HEK293T (cell line): ENCODE data around the gene SCLT1.

Source experiments
- CTCF ChIA-PET: fragments of 350-600 bp; formaldehyde crosslinking; extraction: SDS; loops from one replicate; lab custom pipeline; 2021; ENCODE audit warnings: antibody characterized with exemption, inconsistent platforms; lab: Yijun Ruan, JAX
- POLR2A ChIA-PET: fragments of 350-600 bp; formaldehyde crosslinking; extraction: SDS; loops from one replicate; lab custom pipeline; 2020; ENCODE audit warnings: antibody characterized with exemption, inconsistent platforms; lab: Yijun Ruan, JAX
- DNase-seq: peaks from one replicate; pipeline ENCODE4 v3.0.0; 2012; ENCODE audit warnings: mixed read lengths; ENCODE audit errors: extremely low spot score
- ARNT ChIP-seq: fragments of 450-650 bp; IDR thresholded peaks from 2 replicates; pipeline ENCODE4 v1.6.1; 2017; ENCODE audit warnings: mild to moderate bottlenecking
- BHLHE40 ChIP-seq: fragments of 450-650 bp; IDR thresholded peaks from 2 replicates; pipeline ENCODE4 v1.6.1; 2016; ENCODE audit warnings: mild to moderate bottlenecking, moderate library complexity, borderline replicate concordance
- CTBP1 ChIP-seq: fragments of 450-650 bp; IDR thresholded peaks from 2 replicates; pipeline ENCODE4 v1.6.1; 2016; ENCODE audit warnings: borderline replicate concordance
- ELF4 ChIP-seq: fragments of 450-650 bp; IDR thresholded peaks from 2 replicates; pipeline ENCODE4 v1.6.1; 2017; ENCODE audit warnings: antibody characterized with exemption
- FOXA1 ChIP-seq: fragments of 450-650 bp; IDR thresholded peaks from 2 replicates; pipeline ENCODE4 v1.6.1; 2016; ENCODE audit warnings: mild to moderate bottlenecking
- FOXK2 ChIP-seq: fragments of 450-650 bp; IDR thresholded peaks from 2 replicates; pipeline ENCODE4 v1.6.1; 2016; ENCODE audit warnings: mild to moderate bottlenecking
- FOXM1 ChIP-seq: fragments of 450-650 bp; IDR thresholded peaks from 2 replicates; pipeline ENCODE4 v1.6.1; 2017; ENCODE audit warnings: mild to moderate bottlenecking, borderline replicate concordance
- HDGF ChIP-seq: fragments of 450-650 bp; IDR thresholded peaks from 2 replicates; pipeline ENCODE4 v1.6.1; 2017; ENCODE audit warnings: antibody characterized with exemption, borderline replicate concordance
- L3MBTL2 ChIP-seq: fragments of 450-650 bp; conservative IDR thresholded peaks from 2 replicates; pipeline ENCODE4 v1.6.1; 2016; ENCODE audit warnings: mild to moderate bottlenecking
- LEF1 ChIP-seq: fragments of 450-650 bp; IDR thresholded peaks from 2 replicates; pipeline ENCODE4 v1.6.1; 2017; ENCODE audit warnings: mild to moderate bottlenecking, borderline replicate concordance
- NFRKB ChIP-seq: fragments of 450-650 bp; IDR thresholded peaks from 2 replicates; pipeline ENCODE4 v1.6.1; 2016; ENCODE audit warnings: mild to moderate bottlenecking, moderate library complexity
- PKNOX1 ChIP-seq: fragments of 450-650 bp; IDR thresholded peaks from 2 replicates; pipeline ENCODE4 v1.6.1; 2016
- TARDBP ChIP-seq: fragments of 450-650 bp; IDR thresholded peaks from 2 replicates; pipeline ENCODE4 v1.6.1; 2016
- ZNF384 ChIP-seq: fragments of 450-650 bp; IDR thresholded peaks from 2 replicates; pipeline ENCODE4 v1.6.1; 2016

SCLT1 gene

GRCh38 chr4:128840711-128841318 lies 252.5 kb downstream of the SCLT1 start:
- TF ChIP-seq FOXM1: no peak
- TF ChIP-seq LEF1: no peak
- no peak for TF ChIP-seq FOXA1
- no peak for TF ChIP-seq ELF4
- no peak for TF ChIP-seq TARDBP
- TF ChIP-seq FOXK2: no peak
- TF ChIP-seq ARNT: no peak
- TF ChIP-seq L3MBTL2: no peak
- TF ChIP-seq NFRKB: no peak
- TF ChIP-seq ZNF384: no peak
- ChIA-PET POLR2A (no interaction called here), CTCF (no interaction called here)
- no peak for DNase-seq

- no peak for TF ChIP-seq LEF1
- no peak for TF ChIP-seq ELF4
- no peak for TF ChIP-seq NFRKB
- TF ChIP-seq CTBP1: no peak
- TF ChIP-seq ZNF384: no peak
- no peak for TF ChIP-seq ARNT
- TF ChIP-seq PKNOX1: no peak
- TF ChIP-seq FOXK2: no peak
- no peak for TF ChIP-seq L3MBTL2
- TF ChIP-seq HDGF: no peak
- DNase-seq: no peak
- ChIA-PET CTCF (no interaction called here), POLR2A (interaction anchor here (1.4 kb wide), 1 partner anchor 26 kb away, joined by 4 read pairs; no protein-coding TSS in a partner anchor)
These were observed 255.7 kb downstream of the SCLT1 start for GRCh38 chr4:128837679-128838078.

- TF ChIP-seq HDGF (no peak), FOXA1 (no peak), FOXK2 (no peak), NFRKB (no peak), BHLHE40 (no peak), L3MBTL2 (no peak), TARDBP (no peak), FOXM1 (no peak), LEF1 (no peak)
- CTCF ChIA-PET: no interaction called here
- POLR2A ChIA-PET: interaction anchor here (1.4 kb wide), 1 partner anchor 25 kb away, joined by 4 read pairs; no protein-coding TSS in a partner anchor
- no peak for DNase-seq
These were observed 256.1 kb downstream of the SCLT1 start for GRCh38 chr4:128837198-128837597.

- CTCF ChIA-PET: no interaction called here
- no peak for TF ChIP-seq ARNT
- TF ChIP-seq ZNF384: no peak
- TF ChIP-seq PKNOX1: no peak
- no peak for TF ChIP-seq NFRKB
- TF ChIP-seq LEF1: no peak
- TF ChIP-seq CTBP1: no peak
- no peak for DNase-seq
- POLR2A ChIA-PET: no interaction called here
These were observed 257.7 kb downstream of the SCLT1 start for GRCh38 chr4:128835498-128836222.
